GM21737 (cell line): ENCODE data around the gene CBFA2T3.

Source experiments
- ATAC-seq: cut with Tn5 transposase; IDR thresholded peaks from one replicate; pipeline ENCODE4 v1.9.1; 2021; ENCODE audit warnings: mild to moderate bottlenecking, moderate library complexity; ENCODE audit not compliant: unreplicated experiment

CBFA2T3 gene

DNA sequence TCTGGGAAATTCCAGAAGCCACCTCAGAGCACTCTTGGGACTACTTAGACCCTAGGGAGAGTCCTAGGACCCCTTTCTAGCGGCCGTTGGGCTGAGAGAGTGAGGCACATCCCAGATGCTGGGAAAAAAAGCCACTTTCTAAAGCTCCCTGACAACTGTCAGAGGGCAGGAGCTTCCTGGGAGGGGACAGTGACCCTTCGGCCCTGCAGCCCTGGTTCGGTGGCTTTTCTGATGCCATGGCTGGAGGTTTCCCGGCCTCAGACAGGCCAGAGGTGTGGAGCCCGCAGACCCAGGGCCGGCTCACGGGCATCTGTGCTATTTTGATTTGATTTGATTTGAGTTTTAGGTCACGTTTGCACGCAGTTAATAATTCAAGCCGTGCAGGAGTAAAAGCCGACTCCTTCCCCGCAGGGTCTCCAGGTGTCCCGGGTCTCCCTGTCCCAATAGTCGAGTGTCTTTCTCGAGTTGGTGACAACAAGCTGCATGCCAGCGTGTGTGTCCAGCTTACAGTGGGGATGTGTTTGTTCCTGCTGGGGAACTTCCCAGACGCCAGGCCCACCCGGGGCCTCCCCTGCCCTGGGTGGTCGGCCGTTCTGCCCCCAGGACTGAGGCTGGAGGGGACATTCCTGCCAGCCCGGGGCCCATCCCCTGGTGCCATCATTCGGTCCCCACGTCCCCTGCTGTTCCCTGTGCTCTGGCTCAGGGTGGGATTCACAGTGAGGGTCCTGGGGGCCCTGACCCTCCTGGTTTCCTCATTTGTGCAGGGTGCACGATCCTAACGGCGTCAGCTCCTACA is 1.0 kb upstream of the CBFA2T3 start:
- ATAC-seq, result no peak

DNA sequence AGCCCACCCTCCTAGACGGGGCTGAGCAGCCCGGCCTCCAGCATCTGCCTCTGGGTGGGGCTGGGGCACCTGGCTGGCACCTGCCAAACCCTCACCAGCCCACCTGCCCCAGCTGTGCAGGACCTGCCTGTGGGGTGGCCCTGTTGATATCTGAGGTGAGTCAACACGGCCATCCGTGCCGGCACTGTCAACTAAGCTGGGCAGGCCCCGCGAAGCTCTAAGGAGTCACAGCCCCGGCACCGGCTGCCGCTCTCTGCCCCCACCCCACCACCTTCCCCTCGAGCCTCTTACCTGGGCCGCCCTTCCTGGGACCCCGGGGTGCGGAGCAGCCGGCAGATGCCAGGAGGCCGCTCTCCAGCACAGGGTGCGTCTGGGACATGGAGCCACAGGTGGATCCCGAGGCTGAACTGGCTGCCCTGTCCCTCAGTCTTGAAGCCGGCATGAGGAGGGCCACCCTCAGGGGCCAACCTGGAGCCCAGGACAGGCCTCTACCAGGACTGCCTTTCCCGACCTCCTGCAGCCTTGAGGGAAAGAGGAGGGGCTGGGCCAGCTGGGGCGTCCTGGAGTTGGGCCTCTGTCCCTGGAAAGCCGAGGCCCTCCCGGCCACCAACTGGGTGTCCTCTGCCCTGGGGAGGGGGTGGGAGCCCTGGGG is 515 bp downstream of the CBFA2T3 start:
- no peak for ATAC-seq

DNA sequence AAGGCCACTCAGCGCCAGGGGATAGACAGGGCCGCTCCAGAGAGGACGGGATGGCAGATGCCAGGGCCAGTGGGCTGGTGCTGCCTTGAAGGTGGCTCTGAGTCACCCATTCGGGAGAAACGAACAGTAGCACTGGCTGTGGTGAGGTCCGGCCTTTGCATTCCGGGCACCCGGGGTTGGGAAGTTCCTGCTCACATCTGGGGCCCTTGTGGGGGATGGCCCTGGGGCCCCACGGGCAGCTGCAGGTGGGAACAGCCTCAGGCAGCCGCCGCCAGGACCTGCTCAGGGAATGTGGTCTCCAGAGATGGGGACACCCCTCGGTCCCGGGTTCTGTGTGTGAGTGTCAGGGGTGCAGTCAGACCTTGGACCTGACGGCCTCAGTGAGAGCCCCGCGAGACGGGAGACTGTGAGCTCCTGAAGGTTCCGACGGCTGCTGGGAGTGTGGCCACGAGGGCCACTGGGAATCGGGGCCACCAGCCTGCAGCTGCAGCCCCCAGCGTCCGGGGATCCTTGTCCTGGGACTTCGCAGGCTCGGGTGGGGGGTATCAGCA is 1.4 kb downstream of the CBFA2T3 start:
- no peak for ATAC-seq

DNA sequence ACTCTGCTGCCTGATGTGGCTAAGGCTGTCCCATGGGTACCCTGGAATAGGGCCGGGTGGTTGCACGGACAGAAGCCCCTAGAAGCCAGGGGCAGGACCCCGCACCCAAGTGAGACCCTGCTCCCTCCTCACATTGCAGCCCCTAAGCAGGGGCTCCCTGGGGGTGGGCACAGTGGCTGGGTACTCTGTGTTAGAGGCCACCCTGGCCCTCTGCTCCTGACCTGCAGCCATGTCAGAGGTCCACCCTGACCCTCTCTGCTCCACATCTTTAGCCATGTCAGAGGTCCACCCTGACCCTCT is 2.1 kb downstream of the CBFA2T3 start:
- ATAC-seq, result no peak

DNA sequence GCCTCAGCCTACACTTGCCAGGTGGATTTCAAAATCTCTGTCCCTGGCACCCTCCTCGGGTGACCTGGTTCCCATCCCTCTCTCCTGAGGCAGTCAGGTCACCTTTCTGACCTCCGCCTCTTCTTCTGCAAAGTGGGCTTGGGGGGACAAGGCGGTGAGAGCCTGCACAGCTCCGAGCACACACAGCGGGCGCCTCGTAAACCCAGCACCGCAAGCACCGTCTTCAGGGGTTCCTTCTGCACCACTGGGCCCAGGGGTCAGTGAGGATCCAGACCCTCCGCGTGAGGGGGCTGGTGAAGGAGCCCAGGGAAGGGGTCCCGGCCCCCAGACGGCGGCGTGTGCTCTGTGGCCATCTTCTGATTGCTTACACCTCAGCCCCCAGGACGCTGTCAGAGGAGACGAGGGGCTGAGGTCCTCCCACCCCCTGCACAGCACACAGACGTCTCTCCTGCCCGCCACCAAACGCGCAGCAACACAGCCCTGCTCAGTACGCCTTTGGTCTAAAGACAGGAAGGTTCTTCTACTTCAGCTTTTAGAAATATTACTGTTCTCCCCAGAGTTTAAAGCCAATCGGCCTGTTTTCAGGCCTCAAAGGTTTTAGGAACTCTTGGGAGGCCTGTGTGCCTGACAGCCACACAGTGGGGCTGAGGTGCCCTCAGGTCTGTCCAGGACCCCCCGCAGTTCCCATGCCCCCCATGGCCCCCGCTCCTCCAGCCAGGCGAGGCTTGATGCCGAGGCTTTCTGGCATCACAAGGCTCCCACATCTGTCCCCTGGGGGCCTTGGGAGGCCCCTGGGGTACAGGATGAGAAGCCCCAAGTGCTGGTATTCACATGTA is 2.7 kb downstream of the CBFA2T3 start:
- no peak for ATAC-seq

DNA sequence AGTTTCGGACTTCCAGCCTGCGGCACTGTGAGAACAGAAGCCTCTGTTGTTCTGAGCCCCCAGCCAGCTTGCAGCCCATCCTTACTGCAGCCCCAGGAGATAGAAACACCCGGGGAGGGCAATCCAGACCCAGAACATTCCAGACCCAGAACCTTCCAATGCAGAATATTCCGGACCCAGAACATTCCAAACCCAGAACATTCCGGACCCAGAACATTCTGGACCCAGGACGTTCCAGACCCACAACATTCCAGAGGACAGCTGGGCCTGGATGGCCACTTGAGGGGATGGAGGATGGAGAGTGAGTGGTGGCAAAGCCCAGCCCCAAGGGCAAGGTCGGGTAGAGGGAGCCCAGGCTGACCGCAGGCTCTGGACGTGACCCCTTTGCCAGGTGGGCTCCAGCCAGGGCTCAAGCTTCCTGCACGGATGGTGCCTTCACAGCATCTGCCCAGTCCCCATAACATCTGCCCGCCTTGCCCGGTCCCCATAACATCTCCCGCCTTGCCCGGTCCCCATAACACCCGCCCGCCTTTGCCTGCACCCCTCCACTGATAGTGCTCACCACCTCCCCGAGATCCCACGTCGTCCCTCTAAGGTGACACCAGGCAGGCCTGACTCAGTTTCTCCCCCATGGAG is 3.5 kb downstream of the CBFA2T3 start:
- ATAC-seq, result no peak

DNA sequence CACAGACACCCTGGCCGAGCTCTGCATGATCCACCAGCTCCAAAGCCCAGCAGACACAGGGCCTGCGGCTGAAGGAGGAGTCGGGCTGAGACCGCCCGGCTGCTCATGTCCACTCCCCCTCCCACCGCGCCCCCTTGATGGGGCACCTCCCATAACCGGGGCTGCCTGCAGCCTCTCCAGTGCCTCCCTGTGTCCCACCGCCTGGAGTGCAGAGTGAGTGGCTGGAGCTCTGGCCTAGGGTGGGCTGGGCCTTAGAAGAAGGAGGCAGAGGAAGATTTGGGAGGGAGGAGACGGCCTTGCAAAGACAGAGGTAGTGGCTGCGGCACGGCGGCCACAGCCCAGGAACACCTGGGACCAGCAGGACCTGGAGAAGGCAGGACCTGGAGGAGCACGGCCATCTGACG is 4.0 kb downstream of the CBFA2T3 start:
- no peak for ATAC-seq

DNA sequence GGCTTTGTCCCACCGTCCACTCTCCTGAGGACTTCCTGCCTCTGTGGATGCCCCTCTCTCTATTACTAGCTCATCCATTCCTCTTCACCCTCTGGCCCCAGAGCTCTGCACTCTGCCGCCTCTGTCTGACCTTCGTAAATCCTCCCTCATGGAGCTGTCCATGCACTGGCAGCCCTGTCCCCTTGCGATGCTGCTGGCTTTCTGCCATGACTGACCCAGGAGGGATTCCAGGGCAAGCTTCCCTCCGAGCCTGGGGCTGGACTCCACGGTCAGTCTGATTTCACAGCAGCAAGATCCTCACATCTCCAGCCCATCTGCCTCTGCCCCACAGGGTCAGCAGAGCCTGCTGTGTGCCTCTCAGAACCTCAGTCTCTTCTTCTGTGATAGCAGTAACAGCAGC is 4.7 kb downstream of the CBFA2T3 start:
- no peak for ATAC-seq

DNA sequence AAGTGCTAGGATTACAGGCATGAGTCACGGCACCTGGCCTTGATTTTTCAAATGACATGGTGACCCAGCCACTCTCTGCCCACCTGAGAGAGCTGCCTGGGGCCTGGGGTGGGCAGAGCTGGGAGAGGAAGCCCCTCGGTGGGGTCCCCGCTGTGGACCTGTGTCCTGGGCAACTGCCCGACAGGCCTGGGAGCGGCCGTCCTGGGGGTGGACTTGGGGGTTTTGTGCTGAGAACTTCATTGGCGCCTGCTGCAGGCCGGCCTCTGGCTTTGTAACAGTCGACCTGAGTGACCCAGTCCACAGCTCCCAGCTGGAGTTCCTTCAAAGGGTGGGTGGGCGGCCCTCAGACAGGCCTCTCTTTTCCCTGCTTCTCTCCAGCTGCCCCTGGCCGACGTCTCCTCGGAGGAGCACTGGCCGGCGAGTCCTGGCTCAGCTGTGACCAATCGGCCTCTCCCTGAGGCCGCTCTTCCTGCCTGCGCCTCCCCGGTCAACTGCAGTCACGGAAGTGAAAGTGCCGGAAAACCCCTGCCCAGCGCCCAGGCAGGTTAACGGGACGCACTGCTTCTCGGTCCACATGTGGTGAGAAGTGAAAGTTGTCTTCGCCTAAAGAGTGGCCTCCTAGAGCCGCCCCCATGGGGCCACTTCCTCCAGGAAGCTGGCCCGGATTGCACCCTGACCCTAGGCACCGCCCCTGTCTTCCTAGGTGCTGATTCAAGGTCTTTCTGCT is 5.5 kb downstream of the CBFA2T3 start:
- no peak for ATAC-seq

DNA sequence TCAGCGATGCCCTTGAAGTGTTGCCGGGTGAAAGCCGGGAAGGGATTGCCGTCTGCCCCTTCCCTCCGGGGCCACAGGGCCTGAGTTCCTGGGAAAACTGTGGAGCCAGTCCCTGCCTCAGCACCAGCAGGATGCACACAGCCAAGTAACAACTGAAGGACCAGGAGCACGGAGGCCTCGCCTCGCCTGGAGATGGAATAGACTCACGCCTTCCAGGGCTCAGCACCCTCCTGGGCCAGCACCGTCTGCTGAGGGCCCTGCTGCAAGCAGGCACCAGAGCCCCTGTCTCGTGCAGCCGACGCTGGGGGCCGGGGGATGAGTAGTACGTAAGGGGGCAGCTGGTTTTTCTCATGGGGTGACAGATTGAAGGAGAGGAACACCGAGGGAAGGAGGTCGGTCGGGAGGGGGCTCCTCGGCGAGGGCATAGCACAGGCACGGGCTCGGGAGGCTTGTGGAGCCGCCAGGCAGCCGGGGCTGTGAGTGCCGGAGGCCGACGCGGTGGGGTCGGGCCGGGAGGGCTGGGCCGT is 6.4 kb downstream of the CBFA2T3 start:
- no peak for ATAC-seq

DNA sequence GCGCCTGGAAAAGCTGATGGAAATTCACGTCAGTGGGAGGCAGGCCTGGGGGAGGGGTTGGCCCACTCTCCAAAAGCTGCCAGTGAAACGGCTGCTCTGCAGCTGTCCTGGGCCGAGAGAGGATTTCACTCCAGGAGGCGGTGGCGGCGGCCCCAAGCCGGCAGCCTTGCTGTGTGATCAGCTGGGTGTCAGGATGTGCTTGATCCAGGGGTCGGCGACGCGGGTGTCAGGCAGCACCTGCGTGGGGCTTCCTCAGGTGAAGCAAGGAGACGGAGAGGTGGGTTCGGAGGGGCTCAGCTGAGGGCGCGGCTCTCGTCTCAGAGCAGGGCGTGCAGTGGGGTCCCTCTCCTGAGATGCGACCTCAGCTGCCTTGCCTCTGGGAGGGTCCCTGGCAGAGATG is 7.0 kb downstream of the CBFA2T3 start:
- no peak for ATAC-seq

DNA sequence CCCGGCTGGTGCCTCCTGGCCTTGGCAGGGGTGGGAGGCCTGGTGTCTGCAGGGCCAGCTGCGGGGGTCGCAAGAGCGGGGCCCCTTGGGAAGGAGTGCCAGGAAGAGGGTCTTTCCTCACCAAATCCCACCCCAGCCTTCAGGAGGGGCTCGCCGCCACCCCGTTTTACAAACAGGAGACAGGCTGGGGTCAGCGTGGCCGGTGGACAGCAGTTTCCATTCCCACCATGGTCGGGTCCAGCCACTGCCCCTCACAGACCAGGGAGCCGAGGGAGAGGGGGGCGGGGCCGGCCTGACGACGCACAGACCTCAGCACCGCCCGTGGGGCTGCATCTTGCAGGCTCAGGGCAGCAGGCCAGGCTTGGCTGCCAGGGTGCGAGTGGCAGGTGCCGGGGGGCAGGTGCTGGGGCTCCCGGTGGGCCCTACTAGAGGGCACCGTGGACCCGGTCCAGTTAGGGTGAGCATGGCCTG is 7.6 kb downstream of the CBFA2T3 start:
- no peak for ATAC-seq

DNA sequence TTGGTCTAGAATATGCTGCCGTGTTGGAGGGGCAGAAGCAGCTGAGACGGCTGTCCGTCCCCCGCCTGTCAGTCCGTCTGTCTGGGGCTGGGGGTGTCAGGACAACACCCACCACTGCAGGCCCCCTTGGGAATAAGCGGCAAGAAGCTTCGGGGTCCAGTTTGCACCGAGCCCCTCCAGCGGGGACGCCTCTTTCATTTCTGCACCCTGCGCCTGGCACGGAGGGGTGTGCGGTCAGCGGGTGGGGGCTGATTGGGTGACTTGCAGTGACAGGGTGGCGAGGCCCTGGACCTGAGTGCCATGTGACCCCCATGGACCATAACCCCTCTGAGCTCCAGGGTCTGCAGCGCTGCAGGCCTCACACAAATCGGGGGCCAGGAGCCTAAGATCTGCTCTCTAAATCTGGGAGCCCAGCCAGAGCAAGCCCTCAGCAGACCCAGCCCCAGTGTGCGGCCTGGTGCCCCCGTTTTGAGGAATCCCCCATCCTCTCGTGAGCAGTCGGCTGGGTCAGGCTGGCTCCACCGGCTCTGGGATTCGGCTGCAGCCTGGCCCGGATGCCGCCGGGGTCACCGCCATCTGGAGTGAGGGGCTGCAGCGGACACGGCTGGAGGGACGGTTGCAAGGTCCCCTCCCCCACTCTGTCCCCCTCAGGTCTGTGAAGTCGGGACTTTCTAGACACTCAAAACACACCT is 8.3 kb downstream of the CBFA2T3 start:
- ATAC-seq, result no peak

DNA sequence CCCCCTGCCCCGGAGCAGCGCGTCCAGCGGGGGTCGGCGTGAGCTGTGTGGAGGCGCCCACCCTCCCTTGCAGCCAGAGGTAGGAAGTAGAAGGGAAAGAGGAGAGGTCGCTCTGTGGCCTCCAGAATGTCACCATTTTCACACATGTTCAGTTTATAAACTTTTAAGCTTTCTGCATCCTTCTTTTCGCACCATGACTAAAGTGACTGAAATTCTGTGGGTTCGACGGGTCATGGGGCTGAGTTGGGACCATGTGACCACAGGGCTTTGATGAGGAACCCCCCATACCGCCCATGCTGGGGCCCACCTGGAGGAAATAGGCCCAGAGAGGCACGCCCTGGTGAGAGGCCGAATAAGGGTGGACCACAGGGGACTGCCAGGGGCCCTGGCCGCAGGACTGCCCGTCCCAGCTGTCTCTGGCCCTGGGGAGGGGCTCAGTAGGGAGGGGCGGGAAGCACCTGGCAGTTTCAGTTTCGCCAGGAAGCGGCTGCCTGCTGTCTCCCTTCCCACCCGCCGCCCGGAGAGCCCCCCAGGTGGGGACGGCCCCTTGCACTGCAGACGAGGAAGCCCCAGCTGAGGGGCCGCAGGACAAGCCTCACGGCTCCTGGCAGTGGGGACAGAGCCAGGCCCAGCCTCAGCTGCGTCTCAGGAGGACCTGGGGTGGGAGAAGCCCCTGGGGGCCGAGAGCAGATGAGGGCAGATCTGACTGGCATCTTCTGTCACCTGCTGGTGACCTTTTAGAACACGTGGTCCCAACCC is 9.0 kb downstream of the CBFA2T3 start:
- ATAC-seq, result peak; percentile 50

DNA sequence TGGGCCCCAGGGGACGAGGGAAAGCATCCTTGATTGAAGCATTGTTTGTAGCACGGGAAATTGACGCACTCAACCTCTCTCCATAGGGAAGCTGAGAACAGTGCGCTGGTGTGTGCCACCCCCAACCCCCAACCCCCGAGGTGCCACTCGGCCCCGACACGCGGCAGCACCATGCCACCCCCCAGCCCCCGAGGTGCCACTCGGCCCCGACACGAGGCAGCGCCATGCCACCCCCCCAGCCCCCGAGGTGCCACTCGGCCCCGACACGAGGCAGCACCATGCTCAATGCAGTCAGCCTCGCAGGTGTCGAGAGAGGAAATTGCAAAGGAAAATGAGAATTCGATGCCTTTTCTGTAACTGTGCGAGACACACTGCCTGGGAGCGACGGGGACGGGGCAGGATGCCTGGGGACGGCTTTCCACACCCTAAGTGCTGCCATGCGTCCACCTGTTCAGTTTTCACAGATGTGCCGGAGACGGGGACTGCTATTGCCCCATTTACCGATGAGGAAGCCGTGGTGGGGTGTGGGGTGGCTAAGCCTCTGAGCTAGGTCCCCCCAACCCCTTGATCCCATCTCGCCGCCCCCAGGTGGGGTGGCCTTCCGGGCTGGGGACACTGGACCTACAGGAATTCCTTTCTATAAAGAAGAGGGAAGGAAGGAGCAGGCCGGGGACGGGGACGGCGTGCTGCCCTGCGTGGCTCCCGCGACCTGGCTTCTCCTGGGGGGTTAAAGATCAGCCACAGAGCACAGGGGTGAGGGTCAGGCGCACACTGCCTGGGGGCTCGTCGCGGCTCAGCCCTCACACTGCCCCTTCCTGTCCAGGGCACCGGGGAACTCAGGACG is 9.8 kb downstream of the CBFA2T3 start:
- ATAC-seq, result no peak

DNA sequence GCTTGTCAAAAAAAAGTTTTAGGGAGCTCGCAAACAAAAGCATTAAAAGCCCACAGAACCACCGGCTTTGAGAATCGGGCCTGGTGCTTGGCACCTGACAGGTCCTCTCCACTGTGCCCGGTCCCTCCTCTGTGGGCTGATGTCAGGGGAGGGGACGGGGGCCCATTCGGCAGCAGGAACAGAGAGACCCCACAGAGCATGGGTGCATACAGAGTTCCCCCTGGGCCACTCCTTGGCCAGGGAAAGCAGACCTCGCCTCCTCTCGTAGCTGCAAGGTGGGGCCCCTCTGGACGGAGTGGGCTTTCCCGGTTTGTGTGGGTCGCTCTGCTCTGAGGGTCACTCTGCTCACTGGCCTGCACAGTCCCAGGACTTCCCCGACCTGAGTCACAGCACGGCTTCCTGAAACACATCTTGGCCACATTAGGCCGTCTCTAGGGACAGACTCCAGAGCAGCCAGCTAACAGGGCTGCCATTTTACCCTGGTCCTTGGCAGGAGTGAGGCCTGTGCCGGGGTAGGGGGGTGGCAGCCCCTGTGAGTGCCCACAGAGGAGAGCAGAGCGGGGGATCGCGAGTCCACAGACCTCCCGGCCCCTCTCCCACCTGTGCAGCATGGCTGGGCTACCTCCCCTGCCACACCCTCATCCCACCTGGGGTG is 11.1 kb downstream of the CBFA2T3 start:
- no peak for ATAC-seq

DNA sequence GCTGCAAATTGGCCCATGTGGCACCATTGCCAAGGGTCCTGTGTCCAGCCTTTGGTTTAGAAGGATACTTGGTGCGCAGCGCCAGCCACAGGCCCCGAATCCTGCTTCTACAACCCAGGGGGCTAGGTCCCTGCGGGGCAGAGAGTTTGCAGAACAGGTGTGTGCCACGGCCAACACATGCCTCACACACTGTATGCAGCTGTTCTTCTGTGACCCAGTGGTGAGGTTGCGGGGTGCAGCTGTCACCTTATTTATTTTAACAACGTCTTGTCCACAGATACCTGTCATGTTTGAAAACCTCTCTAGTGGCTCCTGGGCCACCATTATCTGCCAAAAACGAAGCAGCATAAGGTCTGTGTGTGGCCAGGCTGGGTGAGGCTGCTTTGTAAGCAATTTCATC is 11.6 kb downstream of the CBFA2T3 start:
- ATAC-seq, result no peak
